GM23248 (cell line): Measurements from ENCODE around the gene AHRR.

ENCODE experiments used
- EZH2 ChIP-seq: fragments of 200-600 bp; sonication (generic); IDR thresholded peaks from 2 replicates; pipeline ENCODE4 v1.6.1; 2018; ENCODE audit warnings: antibody characterized with exemption, mild to moderate bottlenecking; ENCODE audit not compliant: insufficient read depth, poor library complexity, severe bottlenecking
- EZH2phosphoT487 ChIP-seq: fragments of 200-600 bp; sonication (generic); IDR thresholded peaks from 2 replicates; pipeline ENCODE4 v1.6.1; 2018; ENCODE audit warnings: antibody characterized with exemption, moderate library complexity, mild to moderate bottlenecking, low read depth; ENCODE audit not compliant: insufficient read depth

DNA sequence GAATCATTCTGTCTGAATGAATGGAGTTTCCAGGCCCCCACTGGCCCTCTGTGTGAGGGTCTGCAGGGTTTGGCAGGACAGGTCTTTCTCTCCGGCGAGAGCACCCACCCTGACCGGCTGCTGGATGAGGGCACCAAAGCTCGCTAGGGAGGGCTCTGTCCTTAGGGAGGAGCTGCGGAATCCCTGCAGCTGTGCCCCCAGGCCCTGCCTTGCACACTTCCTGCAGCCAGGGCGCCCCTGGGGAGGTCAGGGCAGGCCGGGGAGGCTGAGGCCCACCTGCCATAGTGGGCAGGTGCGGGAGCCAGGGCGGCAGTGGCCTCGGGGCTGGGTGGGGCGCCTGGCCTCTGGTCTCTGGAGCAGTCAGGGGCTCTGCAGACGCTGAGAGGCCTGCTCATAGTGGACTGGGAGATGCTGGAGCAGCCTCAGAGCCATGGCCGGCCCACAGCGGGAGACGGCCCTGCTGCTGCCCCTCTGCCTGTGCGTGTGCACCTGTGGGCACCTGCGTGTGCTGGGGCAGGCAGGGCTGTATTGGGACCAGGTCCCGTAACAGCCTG, 157.5 kb downstream of the AHRR start:
- TF ChIP-seq EZH2 = no peak
- TF ChIP-seq EZH2phosphoT487 = no peak
